Mesenchymal stem cell (in vitro differentiated cells and primary cell): ENCODE measurements around the gene CYP4F22.
"Not testable (repeated sequence)": the region's sequence is repeated elsewhere in the genome, so short reads cannot be mapped to it uniquely, and the experiment has no call there.

Source experiments
- DNase-seq: peaks from one replicate; pipeline ENCODE4 v3.0.0-alpha.2; 2013
- H2AFZ ChIP-seq: one replicate; pipeline ENCODE4 v1.6.1; 2013; ENCODE audit warnings: low read depth, mild to moderate bottlenecking, control low read depth, inconsistent platforms, low read length, moderate library complexity
- H2AK5ac ChIP-seq: 2 replicates; pipeline ENCODE4 v1.6.1; 2013; ENCODE audit warnings: low read length, moderate library complexity, mild to moderate bottlenecking, inconsistent platforms; ENCODE audit not compliant: severe bottlenecking
- H2BK120ac ChIP-seq: one replicate; pipeline ENCODE4 v1.6.1; 2013; ENCODE audit warnings: low read depth, mild to moderate bottlenecking, inconsistent platforms, low read length, moderate library complexity
- H2BK12ac ChIP-seq, 2 experiments: one replicate each; pipeline ENCODE4 v1.6.1; 2013; ENCODE audit warnings: inconsistent platforms in 2 of 2, low read length in 2 of 2, mild to moderate bottlenecking in 2 of 2, moderate library complexity in 2 of 2, control low read depth in 1 of 2
- H2BK15ac ChIP-seq: one replicate; pipeline ENCODE4 v1.6.1; 2013; ENCODE audit warnings: mild to moderate bottlenecking, low read depth, inconsistent platforms; ENCODE audit not compliant: poor library complexity, severe bottlenecking
- H2BK5ac ChIP-seq: 2 replicates; pipeline ENCODE4 v1.6.1; 2013; ENCODE audit warnings: low read depth, mild to moderate bottlenecking, low read length, control low read depth, inconsistent platforms; ENCODE audit not compliant: poor library complexity, severe bottlenecking
- H3K14ac ChIP-seq, 2 experiments: one replicate each; pipeline ENCODE4 v1.6.1; 2013; ENCODE audit warnings: inconsistent platforms in 2 of 2, low read length in 2 of 2, control low read depth in 1 of 2, mild to moderate bottlenecking in 1 of 2, moderate library complexity in 1 of 2
- H3K18ac ChIP-seq, 2 experiments: one replicate each; pipeline ENCODE4 v1.6.1; 2013; ENCODE audit warnings: inconsistent platforms in 2 of 2, low read length in 2 of 2, control low read depth in 1 of 2, low read depth in 1 of 2, mild to moderate bottlenecking in 1 of 2
- H3K23ac ChIP-seq, 2 experiments: one replicate each; pipeline ENCODE4 v1.6.1; 2013; ENCODE audit warnings: inconsistent platforms in 2 of 2, low read length in 2 of 2, mild to moderate bottlenecking in 2 of 2, moderate library complexity in 2 of 2, control low read depth in 1 of 2
- H3K27ac ChIP-seq: 2 replicates; pipeline ENCODE4 v1.5.1; 2013; ENCODE audit warnings: mild to moderate bottlenecking, moderate library complexity, low read length, control low read depth, inconsistent platforms; ENCODE audit not compliant: poor library complexity, severe bottlenecking
- H3K27me3 ChIP-seq, 2 experiments: 2 replicates each; pipeline versions ENCODE4 v1.6.1 to v1.7.0; 2013; ENCODE audit warnings: low read length in 2 of 2, mild to moderate bottlenecking in 2 of 2, moderate library complexity in 2 of 2, control low read depth in 1 of 2, inconsistent platforms in 1 of 2; ENCODE audit not compliant: control insufficient read depth in 1 of 2, insufficient read depth in 1 of 2
- H3K36me3 ChIP-seq, 2 experiments: 2 replicates each; pipeline versions ENCODE4 v1.6.1 to v1.7.0; 2013; ENCODE audit warnings: low read length in 2 of 2, control low read depth in 1 of 2, inconsistent platforms in 1 of 2, low read depth in 1 of 2, mild to moderate bottlenecking in 1 of 2; ENCODE audit not compliant: insufficient read depth in 2 of 2, control insufficient read depth in 1 of 2
- H3K4ac ChIP-seq, 2 experiments: one replicate each; pipeline ENCODE4 v1.6.1; 2013; ENCODE audit warnings: inconsistent platforms in 2 of 2, low read length in 2 of 2, mild to moderate bottlenecking in 2 of 2, moderate library complexity in 2 of 2, control low read depth in 1 of 2, low read depth in 1 of 2
- H3K4me1 ChIP-seq: 2 replicates; pipeline ENCODE4 v1.6.1; 2013; ENCODE audit warnings: low read depth, low read length, control low read depth; ENCODE audit not compliant: control insufficient read depth, insufficient read depth
- H3K4me2 ChIP-seq: 2 replicates; pipeline ENCODE4 v1.6.1; 2013; ENCODE audit warnings: low read length, mild to moderate bottlenecking, inconsistent platforms; ENCODE audit not compliant: poor library complexity, severe bottlenecking
- H3K4me3 ChIP-seq, 2 experiments: 2 replicates each; pipeline versions ENCODE4 v1.5.1 to v1.7.0; 2013; ENCODE audit warnings: low read length in 2 of 2, mild to moderate bottlenecking in 2 of 2, control low read depth in 1 of 2, low read depth in 1 of 2; ENCODE audit not compliant: insufficient read depth in 1 of 2
- H3K79me1 ChIP-seq: replicated peaks from 2 replicates; pipeline ENCODE4 v1.6.1; 2013; ENCODE audit warnings: mild to moderate bottlenecking, control low read depth, low read length, inconsistent platforms; ENCODE audit not compliant: poor library complexity, severe bottlenecking
- H3K9ac ChIP-seq: 2 replicates; pipeline ENCODE4 v1.7.0; 2013; ENCODE audit warnings: mild to moderate bottlenecking, low read length, moderate library complexity
- H3K9me3 ChIP-seq: 2 replicates; pipeline ENCODE4 v1.7.0; 2013; ENCODE audit warnings: mild to moderate bottlenecking, low read length; ENCODE audit not compliant: control insufficient read depth
- H4K8ac ChIP-seq: one replicate; pipeline ENCODE4 v1.6.1; 2013; ENCODE audit warnings: inconsistent platforms, mild to moderate bottlenecking, low read length, moderate library complexity
- H4K91ac ChIP-seq: one replicate; pipeline ENCODE4 v1.6.1; 2013; ENCODE audit warnings: mild to moderate bottlenecking, low read length, inconsistent platforms
- WGBS: methylation state at CpG from one replicate; pipeline ENCODE4 v1.1.7; 2013; ENCODE audit warnings: mixed read lengths; 5-methylcytosine and 5-hydroxymethylcytosine counted together

Gene CYP4F22

DNA sequence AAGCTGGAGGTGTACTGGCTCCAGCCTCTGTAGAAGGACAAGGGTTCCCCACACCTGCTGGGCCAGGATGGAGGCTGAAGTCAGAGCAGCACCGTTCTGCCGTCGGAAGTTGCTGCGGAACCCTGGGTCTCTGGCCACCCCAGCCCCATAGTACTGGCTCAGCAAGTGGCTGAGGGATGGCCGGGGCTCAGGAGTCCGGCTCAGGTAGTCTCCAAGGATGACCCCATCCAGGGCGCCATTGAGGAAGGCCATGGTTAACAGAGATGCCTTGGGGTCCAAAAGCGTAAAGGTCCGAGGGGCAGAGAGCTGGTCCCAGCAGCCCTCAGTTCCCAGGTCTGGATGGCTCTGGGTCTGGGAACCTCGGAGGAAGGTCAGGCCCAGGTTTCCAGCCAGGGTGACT is 32.7 kb upstream of the CYP4F22 start:
- no peak overlapping the region for H2AFZ ChIP-seq
- H3K14ac ChIP-seq, result no peak overlapping the region
- no peaks in the 10 kb centered on the region for H3K36me3 ChIP-seq
- 85% methylated on average over 10 of the region's 10 CpGs for WGBS
- H4K8ac ChIP-seq, result no peak overlapping the region
- no peak overlapping the region for H3K4me3 ChIP-seq
- no peak for DNase-seq
- H3K9me3 ChIP-seq, result peaks cover 2% of the 10 kb centered on the region
- H3K23ac ChIP-seq, result no peak overlapping the region
- H3K9ac ChIP-seq, result no peak overlapping the region
- no peak overlapping the region for H3K4ac ChIP-seq
- H3K79me1 ChIP-seq, result no peaks in the 10 kb centered on the region
- no peak overlapping the region for H2BK15ac ChIP-seq
- H2BK12ac ChIP-seq, result no peak overlapping the region
- H2BK120ac ChIP-seq, result no peak overlapping the region
- H3K4me1 ChIP-seq, result no peaks in the 10 kb centered on the region
- no peak overlapping the region for H2BK5ac ChIP-seq
- H2AK5ac ChIP-seq, result no peak overlapping the region
- H3K27me3 ChIP-seq, result peaks cover 0 to 6% of the 10 kb centered on the region in 2 experiments
- H3K18ac ChIP-seq, result no peak overlapping the region
- H3K27ac ChIP-seq, result no peak overlapping the region
- no peak overlapping the region for H3K4me2 ChIP-seq
- H4K91ac ChIP-seq, result no peak overlapping the region

DNA sequence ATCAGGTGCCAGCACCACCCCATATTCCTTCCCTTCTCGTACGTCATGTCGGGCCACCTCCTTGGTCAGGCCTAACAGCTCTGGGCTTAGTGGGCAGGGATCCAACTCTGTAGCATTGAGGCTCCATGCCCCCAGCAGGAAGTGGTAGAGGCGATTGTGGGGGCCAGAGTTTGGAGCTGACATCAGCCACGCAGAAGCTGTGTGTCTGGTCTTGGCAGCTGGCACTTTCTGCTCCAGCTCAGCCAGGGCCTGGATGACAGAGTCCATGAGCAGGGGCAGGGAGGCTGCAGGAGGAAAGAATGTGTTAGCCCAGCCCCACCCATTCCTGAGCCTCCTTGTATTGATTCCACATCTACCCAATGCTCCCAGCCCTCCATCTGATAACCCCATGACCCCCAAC is 32.0 kb upstream of the CYP4F22 start:
- no peak overlapping the region for H2BK12ac ChIP-seq
- peaks cover 2% of the 10 kb centered on the region for H3K9me3 ChIP-seq
- no peak overlapping the region for H3K14ac ChIP-seq
- H3K4me3 ChIP-seq, result no peak overlapping the region
- DNase-seq, result no peak
- no peak overlapping the region for H2AK5ac ChIP-seq
- H3K27ac ChIP-seq, result no peak overlapping the region
- no peak overlapping the region for H3K23ac ChIP-seq
- H4K8ac ChIP-seq, result no peak overlapping the region
- no peak overlapping the region for H4K91ac ChIP-seq
- H2BK120ac ChIP-seq, result no peak overlapping the region
- H3K79me1 ChIP-seq, result no peaks in the 10 kb centered on the region
- H3K27me3 ChIP-seq, result peaks cover 0 to 6% of the 10 kb centered on the region in 2 experiments
- no peak overlapping the region for H3K4ac ChIP-seq
- H3K9ac ChIP-seq, result no peak overlapping the region
- H2BK15ac ChIP-seq, result no peak overlapping the region
- no peaks in the 10 kb centered on the region for H3K4me1 ChIP-seq
- no peak overlapping the region for H2AFZ ChIP-seq
- H3K36me3 ChIP-seq, result no peaks in the 10 kb centered on the region
- no peak overlapping the region for H3K4me2 ChIP-seq
- H3K18ac ChIP-seq, result no peak overlapping the region
- no peak overlapping the region for H2BK5ac ChIP-seq
- 82% methylated on average over 5 of the region's 5 CpGs for WGBS

DNA sequence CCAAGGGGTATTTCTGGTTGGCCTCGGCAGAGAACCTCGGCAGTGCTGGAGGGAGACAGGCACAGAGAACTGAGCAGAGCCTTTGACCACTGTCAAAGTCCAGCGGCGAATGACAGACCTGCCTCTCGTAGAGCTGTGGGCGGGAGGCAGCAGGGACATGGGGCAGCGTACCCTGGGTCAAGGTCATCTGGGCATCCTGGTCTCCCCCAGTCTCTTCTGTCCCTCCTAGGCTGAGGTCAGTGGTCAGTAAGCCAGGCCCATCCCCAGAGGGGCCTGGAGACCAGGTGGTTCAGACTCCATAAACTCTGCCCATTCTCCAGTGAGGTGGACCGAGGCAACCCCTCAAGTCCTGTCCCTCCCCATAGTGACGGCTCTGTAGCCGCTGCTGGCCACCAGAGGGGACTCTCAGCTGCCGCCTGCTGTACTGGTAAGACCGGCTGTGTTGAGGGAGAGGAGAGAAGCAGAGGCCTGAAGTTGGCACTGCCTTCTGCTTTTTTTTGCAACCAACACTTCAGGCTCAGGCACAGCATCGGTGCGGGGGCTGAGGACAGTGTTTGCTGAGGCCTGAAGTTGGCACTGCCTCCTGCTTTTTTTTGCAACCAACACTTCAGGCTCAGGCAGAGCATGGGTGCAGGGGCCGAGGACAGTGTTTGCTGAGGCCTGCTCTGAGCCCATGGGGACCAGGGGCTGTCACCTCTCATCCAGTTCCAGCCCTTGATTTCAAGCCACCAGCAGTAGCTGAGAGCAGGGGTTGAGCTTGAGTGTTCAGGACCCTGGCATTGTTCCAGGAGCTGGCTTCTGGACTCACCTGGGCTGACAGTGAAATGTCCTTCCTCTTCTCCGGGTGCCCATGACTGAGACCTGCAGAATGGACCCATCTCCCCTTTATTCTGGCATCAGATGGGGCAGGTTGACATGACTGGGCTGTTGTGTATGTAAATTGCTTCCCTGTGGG is 28.7 kb upstream of the CYP4F22 start, which contains the start of gene PGLYRP2:
Gene PGLYRP2 (minus strand): TSS at position 111 of the 955 bp plus-strand sequence. CDS start 130 bp downstream, outside the sequence.
- H2AK5ac ChIP-seq, result no peak within 1 kb of the TSS
- H3K9me3 ChIP-seq, result no peaks in the 10 kb centered on the region
- no peak within 1 kb of the TSS for H2BK15ac ChIP-seq
- no peak within 1 kb of the TSS for H3K9ac ChIP-seq
- H3K4ac ChIP-seq, result no peak within 1 kb of the TSS
- H4K8ac ChIP-seq, result no peak within 1 kb of the TSS
- H2BK12ac ChIP-seq, result no peak within 1 kb of the TSS
- no peak for DNase-seq
- no peaks in the 10 kb centered on the region for H3K36me3 ChIP-seq
- H3K4me1 ChIP-seq, result no peaks in the 10 kb centered on the region
- H3K79me1 ChIP-seq, result no peaks in the 10 kb centered on the region
- H3K18ac ChIP-seq, result no peak within 1 kb of the TSS
- no peak within 1 kb of the TSS for H2AFZ ChIP-seq
- WGBS, result 86% methylated on average over 16 of the region's 16 CpGs
- no peak within 1 kb of the TSS for H3K14ac ChIP-seq
- no peak within 1 kb of the TSS for H3K4me3 ChIP-seq
- no peak within 1 kb of the TSS for H3K27ac ChIP-seq
- H4K91ac ChIP-seq, result no peak within 1 kb of the TSS
- H3K4me2 ChIP-seq, result no peak within 1 kb of the TSS
- no peak within 1 kb of the TSS for H2BK5ac ChIP-seq
- H3K27me3 ChIP-seq, result peaks cover 0 to 6% of the 10 kb centered on the region in 2 experiments
- H2BK120ac ChIP-seq, result no peak within 1 kb of the TSS
- no peak within 1 kb of the TSS for H3K23ac ChIP-seq

DNA sequence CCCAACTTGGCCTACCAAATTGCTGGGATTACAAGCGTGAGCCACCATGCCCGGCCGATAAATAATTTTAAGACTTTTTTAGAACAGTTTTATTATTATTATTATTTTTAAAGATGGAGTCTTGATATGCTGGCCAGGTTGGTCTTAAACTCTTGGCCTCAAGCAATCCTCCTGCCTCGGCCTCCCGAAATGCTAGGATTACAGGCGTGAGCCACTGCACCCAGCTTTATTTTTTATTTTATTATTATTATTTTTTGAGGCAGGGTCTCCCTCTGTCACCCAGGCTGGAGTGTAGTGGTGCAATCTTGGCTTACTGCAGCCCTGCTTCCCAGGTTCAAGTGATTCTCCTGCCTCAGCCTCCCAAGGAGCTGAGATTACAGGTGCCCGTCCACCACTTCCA is 27.3 kb upstream of the CYP4F22 start:
- not testable (repeated sequence) for H4K8ac ChIP-seq, H3K4ac ChIP-seq, H3K79me1 ChIP-seq, H3K27ac ChIP-seq, H4K91ac ChIP-seq, DNase-seq, H3K9me3 ChIP-seq, H2BK12ac ChIP-seq, H2BK5ac ChIP-seq, H3K27me3 ChIP-seq, H3K4me3 ChIP-seq, H3K14ac ChIP-seq, H3K4me1 ChIP-seq, H3K18ac ChIP-seq, H3K36me3 ChIP-seq, H2AFZ ChIP-seq, H2BK120ac ChIP-seq, H3K23ac ChIP-seq, H2BK15ac ChIP-seq, H2AK5ac ChIP-seq, H3K4me2 ChIP-seq, H3K9ac ChIP-seq
- 89% methylated on average over 1 of the region's 7 CpGs for WGBS
